GM18502 (cell line): ENCODE measurements around the gene FRAS1.
"Not testable (repeated sequence)": the region's sequence is repeated elsewhere in the genome, so short reads cannot be mapped to it uniquely, and the experiment has no call there.

ENCODE experiments used
- ATAC-seq: cut with Tn5 transposase; IDR thresholded peaks from one replicate; pipeline ENCODE4 v1.9.1; 2021; ENCODE audit warnings: mild to moderate bottlenecking; ENCODE audit not compliant: unreplicated experiment, poor library complexity

Gene FRAS1

GRCh38 chr4:78476108-78476704 is 419.1 kb downstream of the FRAS1 start:
- no peak for ATAC-seq

GRCh38 chr4:78477276-78477675 is 420.2 kb downstream of the FRAS1 start:
- no peak for ATAC-seq

GRCh38 chr4:78478523-78478922 is 421.4 kb downstream of the FRAS1 start:
- no peak for ATAC-seq

- ATAC-seq = no peak
Observed at GRCh38 chr4:78480286-78480685, 423.2 kb downstream of the FRAS1 start.

GRCh38 chr4:78481180-78481579 is 424.1 kb downstream of the FRAS1 start:
- ATAC-seq = no peak

- no peak for ATAC-seq
Observed at GRCh38 chr4:78482281-78482680, 425.2 kb downstream of the FRAS1 start.

- ATAC-seq = no peak
Observed at GRCh38 chr4:78483811-78484210, 426.7 kb downstream of the FRAS1 start.

- no peak for ATAC-seq
Observed at GRCh38 chr4:78484574-78484973, 427.5 kb downstream of the FRAS1 start.

- ATAC-seq = no peak
Observed at GRCh38 chr4:78493731-78494130, 436.6 kb downstream of the FRAS1 start.

- ATAC-seq = no peak
Observed at GRCh38 chr4:78496021-78496643, 439.0 kb downstream of the FRAS1 start.

GRCh38 chr4:78506260-78506659 is 449.1 kb downstream of the FRAS1 start:
- not testable (repeated sequence) for ATAC-seq

- ATAC-seq = no peak
Observed at GRCh38 chr4:78509043-78509442, 451.9 kb downstream of the FRAS1 start.

GRCh38 chr4:78510108-78510507 is 453.0 kb downstream of the FRAS1 start:
- ATAC-seq = no peak

GRCh38 chr4:78510681-78511080 is 453.6 kb downstream of the FRAS1 start:
- no peak for ATAC-seq

- no peak for ATAC-seq
Observed at GRCh38 chr4:78512357-78512920, 455.3 kb downstream of the FRAS1 start.

- no peak for ATAC-seq
Observed at GRCh38 chr4:78513411-78513975, 456.4 kb downstream of the FRAS1 start.

GRCh38 chr4:78517050-78517652 is 460.0 kb downstream of the FRAS1 start:
- ATAC-seq = no peak

- no peak for ATAC-seq
Observed at GRCh38 chr4:78518561-78518960, 461.4 kb downstream of the FRAS1 start.

- no peak for ATAC-seq
Observed at GRCh38 chr4:78519962-78520361, 462.8 kb downstream of the FRAS1 start.

- ATAC-seq = no peak
Observed at GRCh38 chr4:78520808-78521226, 463.7 kb downstream of the FRAS1 start.

GRCh38 chr4:78524009-78524408 is 466.9 kb downstream of the FRAS1 start:
- no peak for ATAC-seq
